ENCODE measurements around the gene SLC30A5. TPM values are rescaled to one million over a fixed set of nuclear protein-coding genes. Genes with fewer than 3 reads are reported as not detected.
"Not testable (repeated sequence)": the region's sequence is repeated elsewhere in the genome, so short reads cannot be mapped to it uniquely, and the experiment has no call there.

SLC30A5 gene
- total RNA-seq, 1 experiment from 2014 or later, result 64.5 TPM

DNA sequence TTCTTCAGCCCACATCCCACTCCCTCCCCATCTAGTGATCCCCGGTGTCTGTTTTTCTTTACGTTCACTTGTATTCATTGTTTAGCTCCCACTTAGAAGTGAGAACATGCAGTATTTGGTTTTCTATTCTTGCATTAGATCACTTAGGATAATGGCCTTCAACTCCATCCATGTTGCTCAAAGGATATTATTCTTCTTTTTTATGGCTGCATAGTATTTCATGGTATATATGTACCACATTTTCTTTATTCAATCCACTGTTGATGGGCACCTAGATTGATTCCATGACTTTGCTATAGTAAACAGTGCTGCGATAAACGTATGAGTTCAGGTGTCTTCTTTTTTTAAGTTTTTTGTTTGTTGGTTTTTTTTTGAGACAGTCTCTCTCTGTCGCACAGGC lies 44.0 kb downstream of the SLC30A5 start:
- CTCF ChIA-PET, result no interaction called here
- Mint-ChIP-seq H3K9me3 (ENCODE audit: unreplicated experiment) (peaks cover 9% of the 10 kb centered on the region), H3K4me3 (ENCODE audit: unreplicated experiment) (no peak overlapping the region), H3K27me3 (ENCODE audit: insufficient read depth, unreplicated experiment) (no peaks in the 10 kb centered on the region), H3K27ac (ENCODE audit: unreplicated experiment) (no peak overlapping the region), H3K4me1 (ENCODE audit: low read depth, unreplicated experiment) (peaks cover 10% of the 10 kb centered on the region), H3K36me3 (ENCODE audit: insufficient read depth, unreplicated experiment) (no peaks in the 10 kb centered on the region)
- Histone ChIP-seq H3K27me3 (replicated peaks; ENCODE audit: control insufficient read depth, insufficient read depth, low read length) (no peaks in the 10 kb centered on the region), H3K4me3 (ENCODE audit: low read depth, low read length) (no peak overlapping the region), H3K9me3 (peaks cover 10% of the 10 kb centered on the region), H3K36me3 (ENCODE audit: control insufficient read depth, insufficient read depth, low read length) (no peaks in the 10 kb centered on the region), H3K4me1 (peaks cover 6% of the 10 kb centered on the region; the same call in 1 of the 2 replicates)
- POLR2A ChIA-PET, result no interaction called here
- intact Hi-C loops (cut with micrococcal nuclease; ENCODE audit: unreplicated experiment), result no loop called here
- TF ChIP-seq, protein P1, sequence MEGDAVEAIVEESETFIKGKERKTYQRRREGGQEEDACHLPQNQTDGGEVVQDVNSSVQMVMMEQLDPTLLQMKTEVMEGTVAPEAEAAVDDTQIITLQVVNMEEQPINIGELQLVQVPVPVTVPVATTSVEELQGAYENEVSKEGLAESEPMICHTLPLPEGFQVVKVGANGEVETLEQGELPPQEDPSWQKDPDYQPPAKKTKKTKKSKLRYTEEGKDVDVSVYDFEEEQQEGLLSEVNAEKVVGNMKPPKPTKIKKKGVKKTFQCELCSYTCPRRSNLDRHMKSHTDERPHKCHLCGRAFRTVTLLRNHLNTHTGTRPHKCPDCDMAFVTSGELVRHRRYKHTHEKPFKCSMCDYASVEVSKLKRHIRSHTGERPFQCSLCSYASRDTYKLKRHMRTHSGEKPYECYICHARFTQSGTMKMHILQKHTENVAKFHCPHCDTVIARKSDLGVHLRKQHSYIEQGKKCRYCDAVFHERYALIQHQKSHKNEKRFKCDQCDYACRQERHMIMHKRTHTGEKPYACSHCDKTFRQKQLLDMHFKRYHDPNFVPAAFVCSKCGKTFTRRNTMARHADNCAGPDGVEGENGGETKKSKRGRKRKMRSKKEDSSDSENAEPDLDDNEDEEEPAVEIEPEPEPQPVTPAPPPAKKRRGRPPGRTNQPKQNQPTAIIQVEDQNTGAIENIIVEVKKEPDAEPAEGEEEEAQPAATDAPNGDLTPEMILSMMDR (IDR thresholded peaks at IDR 0.05; ENCODE audit: insufficient read depth in 1 of 2, low read depth in 1 of 2, low read length in 1 of 2, severe bottlenecking in 1 of 2, unreplicated experiment in 1 of 2), result no peak
- DNase-seq, result no peak
- BruUV-seq (replicated peaks), result no TSS peak

DNA sequence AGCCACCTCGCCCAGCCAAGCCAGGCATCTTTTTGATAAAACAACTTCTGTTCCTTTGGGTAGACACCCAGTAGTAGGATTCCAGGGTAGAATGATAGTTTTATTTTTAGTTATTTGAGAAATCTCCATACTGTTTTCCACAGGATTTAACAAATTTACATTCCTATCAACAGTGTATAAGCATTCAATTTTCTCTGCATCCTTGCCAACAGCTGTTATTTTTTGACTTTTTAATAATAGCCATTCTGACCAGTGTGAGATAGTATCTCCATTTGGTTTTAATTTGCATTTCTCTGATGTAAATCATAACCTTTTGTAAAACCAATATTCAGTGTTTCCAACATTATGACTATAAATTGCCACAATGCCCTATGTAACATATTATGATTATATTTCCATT lies 45.0 kb downstream of the SLC30A5 start:
- H3K4me1 ChIP-seq, result peaks cover 6% of the 10 kb centered on the region; the same call in 1 of the 2 replicates
- Mint-ChIP-seq H3K9me3 (ENCODE audit: unreplicated experiment) (peaks cover 9% of the 10 kb centered on the region), H3K4me1 (ENCODE audit: low read depth, unreplicated experiment) (peaks cover 10% of the 10 kb centered on the region), H3K27me3 (ENCODE audit: insufficient read depth, unreplicated experiment) (no peaks in the 10 kb centered on the region), H3K36me3 (ENCODE audit: insufficient read depth, unreplicated experiment) (no peaks in the 10 kb centered on the region), H3K27ac (ENCODE audit: unreplicated experiment) (no peak overlapping the region), H3K4me3 (ENCODE audit: unreplicated experiment) (no peak overlapping the region)
- ChIA-PET CTCF (no interaction called here), POLR2A (no interaction called here)
- H3K4me3 ChIP-seq (ENCODE audit: low read depth, low read length), result no peak overlapping the region
- intact Hi-C loops (cut with micrococcal nuclease; ENCODE audit: unreplicated experiment), result no loop called here
- no peaks in the 10 kb centered on the region for H3K36me3 ChIP-seq (ENCODE audit: control insufficient read depth, insufficient read depth, low read length)
- BruUV-seq (replicated peaks), result no TSS peak
- H3K27me3 ChIP-seq (replicated peaks; ENCODE audit: control insufficient read depth, insufficient read depth, low read length), result no peaks in the 10 kb centered on the region
- TF ChIP-seq, protein P1 (IDR thresholded peaks at IDR 0.05; ENCODE audit: insufficient read depth in 1 of 2, low read depth in 1 of 2, low read length in 1 of 2, severe bottlenecking in 1 of 2, unreplicated experiment in 1 of 2), result no peak
- no peak for DNase-seq
- peaks cover 10% of the 10 kb centered on the region for H3K9me3 ChIP-seq

DNA sequence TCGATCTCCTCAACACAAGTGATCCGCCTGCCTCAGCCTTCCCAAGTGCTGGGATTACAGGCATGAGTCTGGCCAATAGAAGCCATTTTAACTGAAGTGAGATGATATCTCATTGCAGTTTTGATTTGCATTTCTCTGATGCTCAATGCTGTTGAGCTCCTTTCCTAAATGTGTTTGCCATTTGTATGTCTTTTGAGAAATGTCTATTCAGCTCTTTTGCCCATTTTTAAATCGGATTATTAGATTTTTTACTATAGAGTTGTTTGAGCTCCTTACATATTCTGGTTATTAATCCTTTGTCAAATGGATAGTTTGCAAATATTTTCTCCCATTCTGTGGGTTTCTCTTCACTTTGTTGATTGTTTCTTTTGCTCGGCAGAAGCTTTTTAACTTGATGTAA lies 46.4 kb downstream of the SLC30A5 start:
- H3K9me3 Mint-ChIP-seq (ENCODE audit: unreplicated experiment); POLR2A ChIA-PET; H3K4me3 ChIP-seq (ENCODE audit: low read depth, low read length); BruUV-seq (replicated peaks); H3K36me3 Mint-ChIP-seq (ENCODE audit: insufficient read depth, unreplicated experiment); H3K4me1 ChIP-seq; H3K27me3 Mint-ChIP-seq (ENCODE audit: insufficient read depth, unreplicated experiment); H3K27ac Mint-ChIP-seq (ENCODE audit: unreplicated experiment); H3K27me3 ChIP-seq (replicated peaks; ENCODE audit: control insufficient read depth, insufficient read depth, low read length); CTCF ChIA-PET; intact Hi-C loops (cut with micrococcal nuclease; ENCODE audit: unreplicated experiment); H3K4me3 Mint-ChIP-seq (ENCODE audit: unreplicated experiment); H3K36me3 ChIP-seq (ENCODE audit: control insufficient read depth, insufficient read depth, low read length); DNase-seq: not testable (repeated sequence)
- H3K4me1 Mint-ChIP-seq (ENCODE audit: low read depth, unreplicated experiment), result peaks cover 10% of the 10 kb centered on the region
- H3K9me3 ChIP-seq, result peaks cover 10% of the 10 kb centered on the region

DNA sequence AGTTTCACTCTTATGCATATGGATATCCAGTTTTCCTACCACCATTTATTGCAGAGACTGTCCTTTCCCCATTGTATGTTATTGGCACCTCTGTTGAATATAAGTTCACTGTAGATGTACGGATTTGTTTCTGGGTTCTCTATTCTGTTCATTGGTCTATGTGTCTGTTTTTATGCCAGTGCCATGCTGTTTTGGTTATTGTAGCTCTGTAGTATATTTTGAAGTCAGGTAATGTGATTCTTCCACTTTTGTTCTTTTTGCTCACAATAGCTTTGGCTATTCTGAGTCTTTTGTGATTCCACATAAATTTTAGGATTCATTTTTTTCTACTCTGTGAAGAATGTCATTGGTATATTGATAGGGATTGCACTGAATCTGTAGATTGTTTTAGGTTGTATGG lies 47.0 kb downstream of the SLC30A5 start:
- peaks cover 9% of the 10 kb centered on the region for H3K9me3 Mint-ChIP-seq (ENCODE audit: unreplicated experiment)
- Histone ChIP-seq H3K27me3 (replicated peaks; ENCODE audit: control insufficient read depth, insufficient read depth, low read length) (no peaks in the 10 kb centered on the region), H3K9me3 (peaks cover 10% of the 10 kb centered on the region), H3K4me1 (peaks cover 6% of the 10 kb centered on the region; the same call in 1 of the 2 replicates), H3K36me3 (ENCODE audit: control insufficient read depth, insufficient read depth, low read length) (no peaks in the 10 kb centered on the region), H3K4me3 (ENCODE audit: low read depth, low read length) (no peak overlapping the region)
- H3K27ac Mint-ChIP-seq (ENCODE audit: unreplicated experiment), result no peak overlapping the region
- H3K4me1 Mint-ChIP-seq (ENCODE audit: low read depth, unreplicated experiment), result peaks cover 9% of the 10 kb centered on the region
- BruUV-seq (replicated peaks), result no TSS peak
- H3K27me3 Mint-ChIP-seq (ENCODE audit: insufficient read depth, unreplicated experiment), result no peaks in the 10 kb centered on the region
- no peak for DNase-seq
- intact Hi-C loops (cut with micrococcal nuclease; ENCODE audit: unreplicated experiment), result no loop called here
- H3K36me3 Mint-ChIP-seq (ENCODE audit: insufficient read depth, unreplicated experiment), result no peaks in the 10 kb centered on the region
- TF ChIP-seq, protein P1 (IDR thresholded peaks at IDR 0.05; ENCODE audit: insufficient read depth in 1 of 2, low read depth in 1 of 2, low read length in 1 of 2, severe bottlenecking in 1 of 2, unreplicated experiment in 1 of 2), result no peak
- POLR2A ChIA-PET, result no interaction called here
- H3K4me3 Mint-ChIP-seq (ENCODE audit: unreplicated experiment), result no peak overlapping the region
- CTCF ChIA-PET, result no interaction called here

DNA sequence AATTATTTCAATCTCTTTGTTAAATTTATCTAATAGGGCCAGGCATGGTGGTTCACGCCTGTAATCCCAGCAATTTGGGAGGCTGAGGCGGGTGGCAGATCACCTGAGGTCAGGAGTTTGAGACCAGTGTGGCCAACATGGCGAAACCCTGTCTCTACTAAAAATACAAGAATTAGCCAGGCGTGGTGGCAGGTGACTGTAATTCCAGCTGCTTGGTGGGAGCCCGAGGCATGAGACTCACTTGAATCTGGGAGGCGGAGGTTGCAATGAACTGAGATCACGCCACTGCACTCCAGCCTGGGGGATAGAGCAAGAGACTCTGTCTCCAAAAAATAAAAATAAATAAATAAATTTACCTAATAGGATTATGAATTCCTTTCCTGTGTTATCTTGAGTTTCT lies 54.8 kb downstream of the SLC30A5 start:
- H3K27me3 Mint-ChIP-seq (ENCODE audit: insufficient read depth, unreplicated experiment); BruUV-seq (replicated peaks); H3K4me1 ChIP-seq; H3K27me3 ChIP-seq (replicated peaks; ENCODE audit: control insufficient read depth, insufficient read depth, low read length); H3K36me3 Mint-ChIP-seq (ENCODE audit: insufficient read depth, unreplicated experiment); H3K4me3 Mint-ChIP-seq (ENCODE audit: unreplicated experiment); POLR2A ChIA-PET; H3K4me3 ChIP-seq (ENCODE audit: low read depth, low read length); H3K27ac Mint-ChIP-seq (ENCODE audit: unreplicated experiment); intact Hi-C loops (cut with micrococcal nuclease; ENCODE audit: unreplicated experiment); H3K9me3 ChIP-seq; H3K36me3 ChIP-seq (ENCODE audit: control insufficient read depth, insufficient read depth, low read length); H3K9me3 Mint-ChIP-seq (ENCODE audit: unreplicated experiment); CTCF ChIA-PET; H3K4me1 Mint-ChIP-seq (ENCODE audit: low read depth, unreplicated experiment); DNase-seq: not testable (repeated sequence)

Data from Caco-2 (cell line).